HCT116 (cell line): ENCODE measurements around the gene TAF9B. TPM values are rescaled to one million over a fixed set of nuclear protein-coding genes. Genes with fewer than 3 reads are reported as not detected.
"Not testable (repeated sequence)": the region's sequence is repeated elsewhere in the genome, so short reads cannot be mapped to it uniquely, and the experiment has no call there.

Experiments
- ATAC-seq: fragments of 200-7000 bp; cut with Tn5 transposase; 2 replicates; pipeline ENCODE4 v1.9.1; 2020; ENCODE audit warnings: mild to moderate bottlenecking, moderate library complexity
- BruUV-seq: library from RNA; stranded (reverse); fragments of 400-500 nt; replicated peaks from 2 replicates; lab custom pipeline; 2021; lab: Mats Ljungman, UMichigan
- CTCF ChIA-PET: fragments of 300-600 bp; sonication (Branson Sonifier 250); formaldehyde crosslinking; loops from one replicate; lab custom pipeline; 2021; ENCODE audit warnings: antibody characterized with exemption; lab: Charles Lee
- POLR2A ChIA-PET: fragments of 300-600, 350-600 bp; sonication (Branson Sonifier 250); formaldehyde crosslinking; loops from one replicate; lab custom pipeline; 2021; ENCODE audit warnings: antibody characterized with exemption; lab: Charles Lee
- RAD21 ChIA-PET, 2 experiments: fragments of 300-600 bp; sonication (Branson Sonifier 250); formaldehyde crosslinking; loops; one replicate each; lab custom pipeline; 2023; ENCODE audit warnings: low total read pairs in 2 of 2; ENCODE audit not compliant: uncharacterized antibody in 2 of 2, unreplicated experiment in 2 of 2, low non-redundant PET in 1 of 2; lab: Charles Lee
- DNase-seq: peaks from one replicate; pipeline ENCODE4 v3.0.0-alpha.2; 2010; ENCODE audit warnings: low read depth, low spot score
- H2AFZ ChIP-seq: fragments of 200-600 bp; shearing (Covaris generic), sonication (generic); 2 replicates; pipeline ENCODE4 v1.6.1; 2017; ENCODE audit warnings: low read depth, mixed run types, mixed read lengths, antibody characterized with exemption, low read length; ENCODE audit not compliant: poor library complexity, severe bottlenecking
- H3K27ac ChIP-seq: 2 replicates; pipeline ENCODE4 v1.5.1; 2012; ENCODE audit warnings: low read depth, low read length
- H3K27me3 ChIP-seq: fragments of 200-600 bp; sonication (generic); 2 replicates; pipeline ENCODE4 v1.6.1; 2016; ENCODE audit warnings: mixed run types, low read length, mixed read lengths; ENCODE audit not compliant: insufficient read depth
- H3K36me3 ChIP-seq, 2 experiments: fragments of 200-500 bp in 1 of 2; fragments of 200-600 bp in 1 of 2; sonication (Bioruptor generic) in 1 of 2; sonication (generic) in 1 of 2; 2 replicates each; pipeline versions ENCODE4 v1.5.1 to v1.6.1; 2014 to 2016; ENCODE audit warnings: low read length in 2 of 2, inconsistent platforms in 1 of 2, mixed read lengths in 1 of 2, mixed run types in 1 of 2; ENCODE audit not compliant: insufficient read depth in 2 of 2, control insufficient read depth in 1 of 2
- H3K4me1 ChIP-seq, 2 experiments: fragments of 200-600 bp in 1 of 2; sonication (generic) in 1 of 2; 2 replicates each; pipeline versions ENCODE4 v1.5.1 to v1.6.1; 2012 to 2017; ENCODE audit warnings: low read length in 2 of 2, inconsistent platforms in 1 of 2, mild to moderate bottlenecking in 1 of 2, mixed read lengths in 1 of 2, mixed run types in 1 of 2, moderate library complexity in 1 of 2; ENCODE audit not compliant: insufficient read depth in 2 of 2, control insufficient read depth in 1 of 2
- H3K4me2 ChIP-seq: fragments of 200-600 bp; sonication (generic); 2 replicates; pipeline ENCODE4 v1.6.1; 2017; ENCODE audit warnings: mixed run types, low read length, mixed read lengths
- H3K4me3 ChIP-seq, 2 experiments: fragments of 200-600 bp in 1 of 2; sonication (generic) in 1 of 2; replicated peaks in 1 of 2; 2 replicates each; pipeline ENCODE4 v1.5.1; 2011 to 2016; ENCODE audit warnings: low read length in 2 of 2, control low read depth in 1 of 2, low read depth in 1 of 2, mild to moderate bottlenecking in 1 of 2, mixed read lengths in 1 of 2, mixed run types in 1 of 2
- H3K79me2 ChIP-seq: fragments of 200-600 bp; sonication (generic); 2 replicates; pipeline ENCODE4 v1.6.1; 2017; ENCODE audit warnings: mild to moderate bottlenecking, mixed run types, low read length, moderate library complexity, mixed read lengths; ENCODE audit not compliant: insufficient read depth
- H3K9ac ChIP-seq: fragments of 200-600 bp; sonication (generic); 2 replicates; pipeline ENCODE4 v1.6.1; 2016; ENCODE audit warnings: low read length, mixed read lengths
- H3K9me2 ChIP-seq: fragments of 200-600 bp; sonication (generic), shearing (Covaris generic); 2 replicates; pipeline ENCODE4 v1.6.1; 2017; ENCODE audit warnings: mixed run types, mild to moderate bottlenecking, moderate library complexity; ENCODE audit not compliant: insufficient read depth
- H3K9me3 ChIP-seq, 2 experiments: fragments of 200-500 bp in 1 of 2; fragments of 200-600 bp in 1 of 2; sonication (Bioruptor generic) in 1 of 2; sonication (generic) in 1 of 2; 2 replicates each; pipeline ENCODE4 v1.6.1; 2014 to 2017; ENCODE audit warnings: low read length in 2 of 2, mixed read lengths in 2 of 2, inconsistent platforms in 1 of 2, low read depth in 1 of 2, mild to moderate bottlenecking in 1 of 2, mixed run types in 1 of 2, moderate library complexity in 1 of 2; ENCODE audit not compliant: control insufficient read depth in 1 of 2, insufficient read depth in 1 of 2
- H4K20me1 ChIP-seq: fragments of 200-600 bp; sonication (generic), shearing (Covaris generic); 2 replicates; pipeline ENCODE4 v1.6.1; 2017; ENCODE audit warnings: mixed run types, mild to moderate bottlenecking, moderate library complexity; ENCODE audit not compliant: insufficient read depth
- ATF3 ChIP-seq: IDR thresholded peaks from 2 replicates; pipeline ENCODE4 v1.6.1; 2012
- CBX3 ChIP-seq: IDR thresholded peaks from 2 replicates; pipeline ENCODE4 v1.6.1; 2012; ENCODE audit warnings: low read depth
- CEBPB ChIP-seq: IDR thresholded peaks from 2 replicates; pipeline ENCODE4 v1.6.1; 2012; ENCODE audit warnings: low read depth
- ELF1 ChIP-seq: IDR thresholded peaks from 2 replicates; pipeline ENCODE4 v1.6.1; 2012; ENCODE audit warnings: low read depth, borderline replicate concordance
- EZH2phosphoT487 ChIP-seq: fragments of 200-600 bp; IDR thresholded peaks from 2 replicates; pipeline ENCODE4 v1.6.1; 2018; ENCODE audit warnings: antibody characterized with exemption, borderline replicate concordance
- FOSL1 ChIP-seq: IDR thresholded peaks from 2 replicates; pipeline ENCODE4 v1.6.1; 2012; ENCODE audit warnings: low read depth
- JUND ChIP-seq: IDR thresholded peaks from 2 replicates; pipeline ENCODE4 v1.6.1; 2012
- MAX ChIP-seq: IDR thresholded peaks from 2 replicates; pipeline ENCODE4 v1.6.1; 2012
- POLR2AphosphoS5 ChIP-seq: IDR thresholded peaks from 2 replicates; pipeline ENCODE4 v1.6.1; 2011; ENCODE audit warnings: mild to moderate bottlenecking, low read depth, low read length, moderate library complexity
- REST ChIP-seq: IDR thresholded peaks from 2 replicates; pipeline ENCODE4 v1.6.1; 2012; ENCODE audit warnings: low read depth
- SIN3A ChIP-seq: IDR thresholded peaks from 2 replicates; pipeline ENCODE4 v1.6.1; 2012; ENCODE audit warnings: low read depth
- SRF ChIP-seq: IDR thresholded peaks from 2 replicates; pipeline ENCODE4 v1.6.1; 2012; ENCODE audit warnings: low read depth
- TCF7L2 ChIP-seq: IDR thresholded peaks from 2 replicates; pipeline ENCODE4 v1.7.0; 2011; ENCODE audit warnings: borderline replicate concordance, inconsistent platforms; ENCODE audit not compliant: insufficient read depth, insufficient read length; ENCODE audit errors: extremely low read depth
- ZBTB33 ChIP-seq: IDR thresholded peaks from 2 replicates; pipeline ENCODE4 v1.6.1; 2011; ENCODE audit warnings: mild to moderate bottlenecking, low read length, moderate library complexity; ENCODE audit not compliant: insufficient replicate concordance; ENCODE audit errors: extremely low read depth
- ZNF274 ChIP-seq: fragments of 200-500 bp; sonication (Bioruptor generic); IDR thresholded peaks from 2 replicates; pipeline ENCODE4 v1.6.1; 2014; ENCODE audit warnings: mild to moderate bottlenecking, low read depth, low read length, inconsistent platforms
- intact Hi-C: fragments of 100-400 bp; cut with micrococcal nuclease; formaldehyde crosslinking; loops from 2 replicates; pipeline ENCODE4 v1.10.0; 2022
- total RNA-seq: library from RNA; stranded (reverse); gene quantifications from one replicate; pipeline ENCODE4 v1.2.1, GENCODE V29; 2021; ENCODE audit not compliant: unreplicated experiment

The TAF9B gene
- total RNA-seq, 1 experiment from 2014 or later = 16.2 TPM

- H3K9ac ChIP-seq = no peak overlapping the region
- POLR2A ChIA-PET = no interaction called here
- intact Hi-C loops = no loop called here
- no peak overlapping the region for H3K27ac ChIP-seq
- DNase-seq (no peak), ATAC-seq (no peak)
- no peaks in the 10 kb centered on the region for H3K9me3 ChIP-seq
- peaks cover 24 to 36% of the 10 kb centered on the region in 2 experiments for H3K36me3 ChIP-seq
- H3K4me3 ChIP-seq = no peak overlapping the region
- H3K79me2 ChIP-seq = peaks cover 10% of the 10 kb centered on the region
- no peak overlapping the region for H3K4me2 ChIP-seq
- H3K9me2 ChIP-seq = no peaks in the 10 kb centered on the region
- no peaks in the 10 kb centered on the region; the same call in 1 of the 2 replicates for H4K20me1 ChIP-seq
- H3K27me3 ChIP-seq = no peaks in the 10 kb centered on the region
- TF ChIP-seq ELF1 = no peak
- TF ChIP-seq CEBPB = no peak
- no peak for TF ChIP-seq TCF7L2
- TF ChIP-seq CBX3 = no peak
- no peak for TF ChIP-seq REST
- no peak for TF ChIP-seq MAX
- TF ChIP-seq EZH2phosphoT487 = no peak
- no peak for TF ChIP-seq ZBTB33
- TF ChIP-seq SRF = no peak
- TF ChIP-seq JUND = no peak
- no peak for TF ChIP-seq ZNF274
- TF ChIP-seq FOSL1 = no peak
- no peak for TF ChIP-seq ATF3
- no peak for TF ChIP-seq SIN3A
- no peak for TF ChIP-seq POLR2AphosphoS5
- RAD21 ChIA-PET = no interaction called here
- H2AFZ ChIP-seq = no peak overlapping the region
- no TSS peak for BruUV-seq
- H3K4me1 ChIP-seq = no peaks in the 10 kb centered on the region
- CTCF ChIA-PET = no interaction called here
These were observed 9.7 kb downstream of the TAF9B start for GRCh38 chrX:78129714-78130113.

- H3K9me3 ChIP-seq, RAD21 ChIA-PET, DNase-seq, POLR2A ChIA-PET, intact Hi-C loops, ATAC-seq, H3K27me3 ChIP-seq, H3K4me3 ChIP-seq, H2AFZ ChIP-seq, H3K27ac ChIP-seq, H3K4me1 ChIP-seq, H3K9me2 ChIP-seq, BruUV-seq, H3K4me2 ChIP-seq, H3K9ac ChIP-seq: not testable (repeated sequence)
- peaks cover 47% of the 10 kb centered on the region for H3K79me2 ChIP-seq
- H3K36me3 ChIP-seq = peaks cover 40 to 61% of the 10 kb centered on the region in 2 experiments
- peaks cover 15% of the 10 kb centered on the region; the same call in 1 of the 2 replicates for H4K20me1 ChIP-seq
- CTCF ChIA-PET = interaction anchor here (1.6 kb wide), 1 partner anchor 17 kb away, joined by 3 read pairs; no protein-coding TSS in a partner anchor
These were observed 13.7 kb downstream of the TAF9B start for GRCh38 chrX:78125781-78126180.
